ENCODE data around the gene DPP4.
A peak's percentile ranks its signal among the peaks of the same experiment; 100 is the strongest.
"Not testable (repeated sequence)": the region's sequence is repeated elsewhere in the genome, so short reads cannot be mapped to it uniquely, and the experiment has no call there.

DPP4 gene

DNA sequence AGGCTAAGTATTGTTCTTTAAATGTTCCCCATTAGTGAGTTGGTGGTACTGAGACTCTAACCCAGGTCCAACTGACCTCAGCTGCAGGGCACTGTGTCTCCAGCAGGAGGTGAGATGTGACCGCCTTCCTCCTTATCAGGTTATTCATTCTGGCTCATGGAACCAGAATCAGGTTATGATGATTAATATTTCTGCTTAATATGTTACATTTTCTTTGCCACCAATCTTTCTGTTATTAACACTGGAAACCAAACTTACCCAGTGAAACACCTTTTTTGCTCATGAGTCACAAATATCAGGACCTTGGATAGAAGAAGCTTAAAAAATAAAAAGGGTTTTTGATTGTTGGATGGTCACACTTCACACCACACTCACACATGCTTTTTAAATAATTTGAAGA is 85.4 kb downstream of the DPP4 start:
- DNase-seq (ENCODE audit: low read depth in 2 of 2), result no peak

DNA sequence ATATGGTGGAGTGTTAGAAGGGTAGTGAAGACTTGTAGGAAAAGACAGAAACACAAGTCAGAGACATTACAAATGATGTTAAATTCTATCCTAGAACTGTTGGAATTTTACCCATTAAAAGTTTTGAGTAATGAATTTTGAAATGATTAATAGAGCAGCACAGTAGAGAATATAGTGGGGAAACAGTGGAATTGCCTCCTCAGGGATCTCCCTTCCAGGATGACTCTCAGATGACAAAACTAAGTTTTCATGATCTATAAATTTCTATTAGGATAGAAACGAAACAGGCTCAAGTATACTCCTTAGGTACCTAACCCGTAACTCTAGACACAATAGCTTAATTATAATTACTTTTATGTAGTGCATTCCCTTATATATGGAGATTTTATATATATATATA is 86.7 kb downstream of the DPP4 start:
- no peak for DNase-seq (ENCODE audit: low read depth in 2 of 2)

GRCh38 chr2:161983866-161984265 is 90.1 kb downstream of the DPP4 start:
- DNase-seq (ENCODE audit: low read depth in 2 of 2), result peak; percentile 38 to 40

- no peak for DNase-seq (ENCODE audit: low read depth in 2 of 2)
Measured at GRCh38 chr2:161983331-161983651, 90.7 kb downstream of the DPP4 start.

GRCh38 chr2:161982548-161983330 is 91.3 kb downstream of the DPP4 start:
- no peak for DNase-seq (ENCODE audit: low read depth in 2 of 2)

DNA sequence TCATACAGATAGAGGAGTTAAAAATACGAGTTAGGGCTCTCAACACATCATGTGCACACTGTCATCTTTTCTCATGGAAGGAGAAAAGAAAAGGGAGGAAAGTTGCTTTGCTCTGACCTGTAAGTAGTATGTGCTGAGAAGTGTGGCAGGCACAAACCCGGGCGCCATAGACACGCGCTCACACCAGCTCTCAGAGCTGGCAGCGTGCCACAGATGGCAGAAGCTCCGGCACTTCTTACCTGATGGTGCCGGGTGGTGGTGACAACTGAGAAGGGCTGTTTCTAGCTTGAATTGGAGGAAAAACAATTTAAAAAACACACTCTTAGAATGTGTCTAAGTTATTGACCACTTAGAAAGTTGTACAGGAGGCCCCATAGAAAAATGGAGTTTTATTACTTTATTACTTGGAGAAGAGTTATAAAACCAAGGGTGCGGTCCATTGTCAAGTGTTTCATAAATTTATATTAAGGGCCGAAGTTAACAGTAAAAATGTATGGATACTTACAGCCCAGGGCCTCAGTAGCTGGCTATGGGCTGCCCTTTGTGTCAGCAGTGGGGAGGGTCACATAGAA is 92.2 kb downstream of the DPP4 start:
- no peak for DNase-seq (ENCODE audit: low read depth in 2 of 2)

DNA sequence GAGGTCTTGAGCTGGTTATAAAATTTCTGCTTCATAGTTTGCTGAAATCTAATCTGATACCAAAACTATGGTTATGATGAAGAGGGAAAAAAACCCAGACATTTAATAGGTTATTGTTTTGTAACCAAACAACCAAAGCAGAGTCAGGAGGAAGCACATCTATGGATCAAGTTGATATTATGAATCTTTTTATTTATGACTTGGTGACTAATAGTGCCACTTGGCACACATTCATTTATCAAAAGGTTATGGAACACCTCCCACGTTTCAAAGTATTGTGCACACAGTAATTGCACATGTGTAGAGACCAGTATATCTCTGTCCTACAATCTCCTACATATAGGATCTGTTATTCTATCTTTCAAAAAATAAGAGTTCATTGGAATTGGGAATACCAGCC is 93.0 kb downstream of the DPP4 start:
- DNase-seq (ENCODE audit: low read depth in 2 of 2), result no peak

GRCh38 chr2:161979490-161979889 is 94.5 kb downstream of the DPP4 start:
- no peak for DNase-seq (ENCODE audit: low read depth in 2 of 2)

DNA sequence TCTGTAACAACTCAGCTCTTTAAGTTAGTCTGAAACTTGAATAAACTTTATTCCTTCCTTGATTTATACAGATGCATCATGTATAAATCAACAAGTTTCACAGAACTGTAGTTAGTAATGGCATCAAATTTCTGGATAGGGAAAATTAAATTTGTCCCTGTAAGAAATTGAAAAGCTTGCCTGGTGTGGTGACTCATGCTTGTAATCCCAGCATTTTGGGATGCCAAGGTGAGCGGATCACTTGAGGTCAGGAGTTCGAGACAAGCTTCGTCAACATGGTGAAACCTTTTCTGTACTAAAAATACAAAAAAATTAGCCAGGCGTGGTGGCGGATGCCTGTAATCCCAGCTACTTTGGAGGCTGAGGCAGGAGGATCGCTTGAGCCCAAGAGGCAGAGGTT is 96.1 kb downstream of the DPP4 start:
- DNase-seq (ENCODE audit: low read depth in 2 of 2), result not testable (repeated sequence)

DNA sequence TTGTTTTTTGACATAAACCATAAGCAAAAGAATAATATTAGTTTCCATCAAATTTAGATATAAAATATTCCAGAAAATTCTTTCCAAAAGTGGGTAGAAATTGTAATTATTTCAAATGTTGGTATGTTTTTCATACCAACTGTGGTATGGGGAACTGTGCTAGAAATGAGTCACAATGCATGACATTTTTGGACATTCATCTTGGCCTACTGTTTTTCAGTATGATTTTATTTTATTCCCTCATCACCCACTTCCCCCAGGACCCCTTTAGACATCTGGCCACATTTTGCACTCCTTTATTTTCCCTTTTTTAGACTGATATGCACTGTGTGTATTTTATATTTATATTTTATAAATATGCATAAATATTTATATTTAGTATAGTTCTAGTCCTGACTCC is 97.1 kb downstream of the DPP4 start:
- DNase-seq (ENCODE audit: low read depth in 2 of 2), result no peak

GRCh38 chr2:161976295-161976694 is 97.7 kb downstream of the DPP4 start:
- DNase-seq (ENCODE audit: low read depth in 2 of 2), result no peak

- DNase-seq (ENCODE audit: low read depth in 2 of 2), result no peak
Measured at GRCh38 chr2:161975813-161976160, 98.2 kb downstream of the DPP4 start.

DNA sequence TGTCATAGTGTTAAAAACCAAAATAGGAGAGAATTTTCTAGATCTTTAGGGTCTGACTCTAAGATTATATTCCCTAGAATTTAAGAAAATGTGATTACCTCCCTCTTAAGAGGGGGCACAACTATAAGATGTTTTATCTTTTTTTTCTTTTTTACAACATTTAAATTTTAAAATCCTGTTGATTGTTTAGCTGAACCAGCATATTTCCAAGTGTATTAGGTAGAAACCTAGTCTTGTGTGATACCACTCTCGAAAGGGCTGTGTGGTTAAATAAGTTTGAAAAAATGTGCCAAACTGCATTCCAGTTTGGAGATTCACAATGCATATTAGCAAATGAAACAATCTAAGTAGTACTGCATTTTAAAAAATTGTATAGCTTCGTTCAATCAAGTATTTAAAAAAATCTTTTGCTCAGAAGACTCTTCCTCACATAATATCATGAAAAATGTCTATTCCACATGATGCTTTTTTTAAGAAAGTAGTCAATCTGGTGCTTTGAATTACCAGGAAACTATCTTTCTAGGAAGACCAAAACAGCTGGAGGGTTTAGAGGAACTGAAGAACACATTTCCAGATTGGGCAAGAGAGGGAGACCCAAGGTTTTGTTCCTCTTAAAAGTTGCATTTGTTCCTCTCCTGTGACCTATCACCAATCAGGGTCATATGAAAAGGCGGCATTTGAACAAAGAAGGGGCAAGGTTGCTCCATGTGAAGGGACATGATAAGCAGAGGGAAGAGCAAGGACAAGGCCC is 98.8 kb downstream of the DPP4 start:
- no peak for DNase-seq (ENCODE audit: low read depth in 2 of 2)

DNA sequence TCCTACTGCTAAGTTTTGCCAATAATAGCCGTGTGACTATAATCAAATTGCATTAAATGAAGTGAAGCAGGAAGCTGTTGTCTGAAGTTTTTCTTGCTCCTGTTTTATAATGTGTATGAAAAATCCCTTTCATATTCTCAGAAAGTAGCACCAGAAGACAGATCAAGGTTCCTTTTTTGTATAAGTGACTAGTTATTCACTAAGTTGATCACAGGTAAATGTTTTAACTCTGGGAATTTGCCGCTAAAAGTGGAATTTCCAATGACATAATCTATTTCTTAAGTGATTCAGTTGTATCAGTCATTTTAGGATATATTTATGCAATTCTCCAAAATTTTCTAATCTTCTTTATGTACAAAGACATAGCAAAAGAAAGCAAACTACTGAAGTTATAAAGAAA is 99.6 kb downstream of the DPP4 start:
- DNase-seq (ENCODE audit: low read depth in 2 of 2), result no peak

DNA sequence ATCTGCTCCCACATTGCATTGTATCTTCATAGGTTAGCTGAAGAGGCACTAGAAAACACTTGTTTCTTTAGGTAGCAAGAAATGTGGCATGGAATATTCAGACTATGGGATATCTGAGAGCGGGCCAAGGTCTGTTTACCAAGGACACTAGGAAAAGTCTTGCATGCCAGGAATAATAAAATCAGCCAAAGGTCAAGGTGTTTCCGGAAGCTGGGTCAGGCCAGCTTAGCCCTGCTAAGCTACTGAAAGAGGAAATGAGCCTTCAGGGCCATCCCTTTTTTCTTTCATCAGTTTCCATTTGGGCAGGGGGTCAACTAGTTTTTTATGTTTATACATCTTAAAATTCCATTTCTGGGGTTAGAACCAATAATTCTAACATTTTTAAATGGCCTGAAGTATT is 101.1 kb downstream of the DPP4 start:
- no peak for DNase-seq (ENCODE audit: low read depth in 2 of 2)

GRCh38 chr2:161972232-161972631 is 101.8 kb downstream of the DPP4 start:
- DNase-seq (ENCODE audit: low read depth in 2 of 2), result no peak

GRCh38 chr2:161971551-161971950 is 102.5 kb downstream of the DPP4 start:
- no peak for DNase-seq (ENCODE audit: low read depth in 2 of 2)

- DNase-seq (ENCODE audit: low read depth in 2 of 2), result no peak
Measured at GRCh38 chr2:161969159-161969558, 104.9 kb downstream of the DPP4 start.

DNA sequence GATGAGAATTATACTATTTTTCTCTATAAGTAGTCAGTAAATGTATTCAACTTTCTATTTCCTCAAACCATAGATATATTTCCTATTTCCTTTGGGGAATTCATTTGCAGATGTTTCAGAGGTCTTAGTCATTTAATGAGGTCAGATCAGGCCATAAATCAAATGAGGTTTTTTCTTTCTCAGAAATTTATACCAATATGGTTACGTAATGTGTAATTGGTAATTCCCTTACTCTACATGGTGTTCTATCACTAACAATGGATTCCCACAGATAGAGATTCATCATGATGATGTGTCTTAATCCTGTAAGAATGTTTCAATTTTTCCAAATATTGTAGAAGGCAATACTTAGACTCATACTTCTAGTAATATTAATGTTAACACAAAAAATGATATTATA is 108.0 kb downstream of the DPP4 start:
- peak; percentile 5 to 30 for DNase-seq (ENCODE audit: low read depth in 2 of 2)

GRCh38 chr2:161964160-161964559 is 109.9 kb downstream of the DPP4 start:
- no peak for DNase-seq (ENCODE audit: low read depth in 2 of 2)

DNA sequence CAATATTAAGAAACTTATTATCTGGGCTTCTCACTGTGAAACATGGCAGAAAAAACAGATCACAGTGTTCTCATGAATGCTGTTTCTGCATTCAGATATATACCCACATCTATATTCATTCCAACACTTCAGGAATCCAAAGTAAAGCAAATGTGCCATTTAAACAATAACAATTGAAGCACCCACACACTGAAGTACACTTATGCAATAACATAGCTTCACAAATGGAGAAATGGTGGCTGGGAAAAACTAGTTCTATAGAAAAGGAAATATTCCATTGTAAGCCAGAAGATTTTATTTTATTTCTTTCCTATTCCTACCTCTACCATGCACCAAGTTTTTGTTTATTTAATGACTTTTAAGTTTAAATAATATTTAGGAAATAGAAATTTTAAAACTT is 111.9 kb downstream of the DPP4 start:
- no peak for DNase-seq (ENCODE audit: low read depth in 2 of 2)

DNA sequence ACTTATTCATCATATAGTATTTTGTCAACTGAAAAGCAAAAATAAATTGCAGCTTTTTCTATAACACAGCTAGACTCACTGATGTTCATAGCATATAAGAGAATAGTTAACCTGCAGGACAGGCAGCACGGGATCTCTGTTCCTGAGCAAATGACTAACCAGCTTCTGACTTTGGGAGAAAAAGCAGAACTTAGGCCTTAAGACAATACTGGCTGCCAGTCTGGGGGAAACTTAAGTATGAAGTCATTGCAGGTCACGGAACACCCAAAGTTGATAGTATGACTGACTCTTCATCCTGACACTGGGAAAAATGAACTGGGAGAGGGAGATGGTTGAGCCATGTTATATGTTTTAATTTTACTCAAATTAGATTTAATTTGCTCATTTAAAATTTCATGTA is 113.0 kb downstream of the DPP4 start:
- DNase-seq (ENCODE audit: low read depth in 2 of 2), result no peak

- DNase-seq (ENCODE audit: low read depth in 2 of 2), result no peak
Measured at GRCh38 chr2:161956738-161957137, 117.3 kb downstream of the DPP4 start.

Measured in fibroblast of skin of left biceps (primary cell).